SU-DHL-6 (cell line): ENCODE results near the gene CIT.

ENCODE experiments used
- EZH2phosphoT487 ChIP-seq: fragments of 200-600 bp; sonication (generic), shearing (Covaris generic); conservative IDR thresholded peaks from 2 replicates; pipeline ENCODE4 v1.6.1; 2018; ENCODE audit warnings: mild to moderate bottlenecking, antibody characterized with exemption, low read length, moderate library complexity, mixed read lengths
- TF ChIP-seq, protein P1 (sequence below): fragments of 200-600 bp; sonication (generic); IDR thresholded peaks from one replicate; pipeline ENCODE4 v1.5.1; 2017; ENCODE audit warnings: antibody characterized with exemption, mild to moderate bottlenecking, low read length, moderate library complexity; ENCODE audit not compliant: insufficient read depth, poor library complexity, severe bottlenecking

DNA sequence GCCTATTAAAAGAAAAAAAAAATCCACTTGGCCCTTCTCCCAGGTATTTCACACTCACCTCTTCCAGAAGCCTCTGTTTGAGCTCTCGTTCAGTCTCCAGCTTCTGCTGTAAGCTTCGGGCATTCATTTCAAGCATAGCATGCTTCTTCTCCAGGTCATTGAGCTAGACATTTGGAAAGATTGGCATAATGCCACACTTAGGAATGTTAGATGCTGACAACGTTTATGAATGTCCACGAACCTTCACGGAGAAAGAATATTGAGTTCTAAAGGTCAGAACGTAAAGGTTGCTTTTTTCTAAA lies 148.7 kb downstream of the CIT start:
- TF ChIP-seq, protein P1, sequence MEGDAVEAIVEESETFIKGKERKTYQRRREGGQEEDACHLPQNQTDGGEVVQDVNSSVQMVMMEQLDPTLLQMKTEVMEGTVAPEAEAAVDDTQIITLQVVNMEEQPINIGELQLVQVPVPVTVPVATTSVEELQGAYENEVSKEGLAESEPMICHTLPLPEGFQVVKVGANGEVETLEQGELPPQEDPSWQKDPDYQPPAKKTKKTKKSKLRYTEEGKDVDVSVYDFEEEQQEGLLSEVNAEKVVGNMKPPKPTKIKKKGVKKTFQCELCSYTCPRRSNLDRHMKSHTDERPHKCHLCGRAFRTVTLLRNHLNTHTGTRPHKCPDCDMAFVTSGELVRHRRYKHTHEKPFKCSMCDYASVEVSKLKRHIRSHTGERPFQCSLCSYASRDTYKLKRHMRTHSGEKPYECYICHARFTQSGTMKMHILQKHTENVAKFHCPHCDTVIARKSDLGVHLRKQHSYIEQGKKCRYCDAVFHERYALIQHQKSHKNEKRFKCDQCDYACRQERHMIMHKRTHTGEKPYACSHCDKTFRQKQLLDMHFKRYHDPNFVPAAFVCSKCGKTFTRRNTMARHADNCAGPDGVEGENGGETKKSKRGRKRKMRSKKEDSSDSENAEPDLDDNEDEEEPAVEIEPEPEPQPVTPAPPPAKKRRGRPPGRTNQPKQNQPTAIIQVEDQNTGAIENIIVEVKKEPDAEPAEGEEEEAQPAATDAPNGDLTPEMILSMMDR = no peak
- TF ChIP-seq EZH2phosphoT487 = no peak
